NAMALWA (cell line): ENCODE measurements around the gene KIRREL3.

Experiments used
- DNase-seq: peaks from one replicate; pipeline ENCODE4 v3.0.0-alpha.2; 2015; ENCODE audit warnings: low spot score

The KIRREL3 gene

DNA sequence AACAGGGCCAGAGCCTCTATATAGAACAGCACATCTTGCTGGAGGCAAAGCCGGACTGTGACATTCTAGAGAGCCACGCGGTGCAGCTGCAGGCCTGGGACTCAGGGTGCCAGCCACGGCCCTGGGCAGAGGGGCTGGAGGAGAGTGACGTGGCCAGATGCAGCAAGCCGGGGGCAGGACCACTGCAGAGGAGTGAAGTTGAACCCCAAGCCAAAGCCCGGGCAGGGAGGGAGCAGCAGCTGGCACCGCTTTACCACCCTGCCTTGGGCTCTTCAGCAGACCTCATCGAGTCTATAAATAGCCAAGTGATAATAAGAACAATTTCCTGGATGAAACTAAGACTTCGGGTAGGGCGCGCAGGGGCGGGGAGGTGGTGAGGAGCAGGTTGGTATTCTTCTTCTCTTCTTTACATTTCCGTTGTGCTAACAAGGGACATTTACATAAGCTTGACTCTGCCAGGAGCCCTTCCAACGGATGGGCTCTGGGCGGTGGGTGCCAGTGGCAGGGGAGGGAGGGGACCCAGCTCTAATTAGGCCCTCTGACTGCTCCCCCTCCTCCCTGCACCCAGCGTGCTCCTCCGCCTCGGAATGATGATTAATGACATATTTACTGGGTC, 534.9 kb downstream of the KIRREL3 start:
- peak; percentile 34 for DNase-seq

- DNase-seq = no peak
These were observed 535.8 kb downstream of the KIRREL3 start for GRCh38 chr11:126464796-126465195.

GRCh38 chr11:126462422-126462821, 538.1 kb downstream of the KIRREL3 start:
- no peak for DNase-seq

DNA sequence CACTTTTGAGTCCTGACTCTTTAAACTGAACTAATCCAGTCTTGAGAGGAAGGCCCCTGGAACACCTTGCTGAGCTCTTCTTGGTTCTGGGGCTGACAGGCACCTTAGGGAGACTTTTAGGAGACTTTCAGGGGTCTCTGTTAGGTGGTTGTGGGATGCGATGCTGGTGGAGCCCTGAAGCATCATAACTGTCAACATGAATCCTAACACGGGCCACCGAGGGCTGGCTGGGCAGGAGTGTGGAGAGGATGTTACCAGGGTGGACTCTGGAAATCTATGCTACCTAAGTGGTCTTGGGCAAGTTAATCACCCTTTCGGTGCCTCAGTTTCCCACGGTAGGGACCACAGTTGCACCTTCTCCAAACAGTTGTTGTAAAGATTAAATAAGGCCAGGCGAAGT, 538.6 kb downstream of the KIRREL3 start:
- no peak for DNase-seq

DNA sequence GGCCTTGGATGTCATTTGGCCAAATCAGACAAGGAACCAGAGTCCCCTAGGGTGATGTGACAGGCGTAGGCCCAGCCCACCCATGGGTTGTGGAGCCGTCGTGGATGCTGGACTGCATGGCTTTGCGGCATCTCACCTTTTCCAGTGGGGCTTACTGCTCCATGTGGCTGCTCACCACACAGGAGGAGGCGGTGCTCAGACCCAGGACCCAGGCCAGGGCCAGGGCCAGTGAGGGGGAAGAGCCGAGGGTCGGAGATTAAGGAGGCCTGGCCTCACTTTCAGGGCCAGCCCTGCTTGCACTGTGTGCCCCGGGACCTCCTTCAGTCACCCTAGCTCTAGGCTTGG, 539.5 kb downstream of the KIRREL3 start:
- no peak for DNase-seq

DNA sequence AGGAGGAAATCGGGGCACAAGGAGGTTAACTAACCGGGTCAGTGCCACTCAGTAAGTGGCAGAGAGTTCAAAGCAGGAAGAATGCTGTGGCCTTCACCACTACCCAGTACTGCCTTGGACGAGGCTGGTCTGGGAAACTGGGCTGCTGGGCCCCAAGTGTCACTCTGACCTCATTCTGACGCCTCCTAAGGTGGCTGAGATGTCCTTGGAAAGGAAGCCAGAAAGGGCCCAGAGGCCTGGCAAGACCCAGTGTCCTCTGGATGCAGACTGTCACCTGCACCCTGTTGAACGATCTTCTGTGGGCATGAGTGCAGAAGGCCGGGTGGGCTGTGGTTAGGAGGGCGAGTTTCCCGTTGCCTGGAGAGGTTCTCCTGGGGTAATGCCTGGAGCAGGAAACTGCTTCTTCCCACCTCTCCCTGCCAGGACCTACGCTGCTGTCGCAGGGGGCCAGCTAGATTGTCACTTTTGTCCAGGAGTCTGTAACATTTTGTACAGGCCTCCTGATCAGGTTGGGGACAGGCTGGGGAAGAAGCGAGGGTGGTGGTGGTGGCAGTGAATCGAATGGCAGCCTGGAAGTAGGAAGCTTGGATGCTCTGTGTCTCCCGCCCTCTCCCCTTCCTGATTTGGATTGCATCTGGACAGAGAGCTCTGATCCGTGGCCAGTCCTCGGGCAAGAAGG, 540.0 kb downstream of the KIRREL3 start:
- DNase-seq = no peak

- DNase-seq = no peak
These were observed 540.8 kb downstream of the KIRREL3 start for GRCh38 chr11:126459691-126460281.

- DNase-seq = no peak
These were observed 542.8 kb downstream of the KIRREL3 start for GRCh38 chr11:126457817-126458216.

- no peak for DNase-seq
These were observed 543.6 kb downstream of the KIRREL3 start for GRCh38 chr11:126456783-126457542.

- no peak for DNase-seq
These were observed 544.5 kb downstream of the KIRREL3 start for GRCh38 chr11:126456089-126456488.

GRCh38 chr11:126452241-126453101, 548.1 kb downstream of the KIRREL3 start:
- DNase-seq = no peak

DNA sequence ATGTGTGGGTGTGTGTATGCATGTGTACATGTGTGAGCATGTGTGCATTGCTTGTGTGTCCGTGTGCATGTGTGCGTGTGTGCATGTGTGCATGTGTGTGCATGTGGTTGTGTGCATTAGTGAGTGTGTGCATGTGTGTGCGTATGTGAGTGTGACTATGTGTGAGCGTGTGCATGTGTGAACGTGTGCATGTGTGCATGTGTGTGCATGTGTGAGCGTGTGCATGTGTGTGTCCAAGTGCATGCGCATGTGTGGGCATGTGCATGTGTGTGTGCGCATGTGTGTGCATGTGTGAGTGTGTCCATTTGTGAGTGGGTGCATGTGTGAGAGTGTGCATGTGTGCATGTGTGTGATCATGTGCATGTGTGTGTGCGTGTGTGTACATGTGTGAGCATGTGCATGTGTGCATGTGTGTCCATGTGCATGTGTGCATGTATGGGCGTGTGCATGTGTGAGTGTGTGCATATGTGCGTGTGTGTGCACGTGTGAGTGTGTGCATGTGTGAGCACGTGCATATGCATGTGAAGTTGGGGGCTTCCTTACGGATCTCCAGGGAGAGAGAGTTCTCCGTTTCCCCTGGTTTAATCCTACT, 549.3 kb downstream of the KIRREL3 start:
- DNase-seq = no peak

DNA sequence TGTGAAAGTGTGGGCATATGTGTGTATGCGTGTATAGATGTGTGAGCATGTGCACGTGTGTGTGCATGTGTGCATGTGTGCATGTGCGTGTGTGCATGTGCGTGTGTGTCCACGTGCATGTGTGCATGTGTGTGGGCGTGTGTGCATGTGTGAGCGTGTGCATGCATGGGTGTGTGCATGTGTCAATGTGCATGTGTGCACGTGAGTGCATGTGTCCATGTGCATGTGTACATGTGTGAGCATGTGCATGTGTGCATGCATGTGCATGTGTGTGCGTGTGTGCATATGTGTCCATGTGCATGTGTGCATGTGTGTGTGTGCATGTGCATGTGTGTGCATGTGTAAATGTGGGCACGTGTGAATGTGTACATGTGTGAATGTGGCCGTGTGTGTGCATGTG, 549.8 kb downstream of the KIRREL3 start:
- DNase-seq = no peak

GRCh38 chr11:126450198-126450597, 550.4 kb downstream of the KIRREL3 start:
- no peak for DNase-seq

GRCh38 chr11:126446581-126446980, 554.0 kb downstream of the KIRREL3 start:
- no peak for DNase-seq

GRCh38 chr11:126444072-126444471, 556.5 kb downstream of the KIRREL3 start:
- DNase-seq = no peak

GRCh38 chr11:126443120-126443519, 557.5 kb downstream of the KIRREL3 start:
- no peak for DNase-seq

DNA sequence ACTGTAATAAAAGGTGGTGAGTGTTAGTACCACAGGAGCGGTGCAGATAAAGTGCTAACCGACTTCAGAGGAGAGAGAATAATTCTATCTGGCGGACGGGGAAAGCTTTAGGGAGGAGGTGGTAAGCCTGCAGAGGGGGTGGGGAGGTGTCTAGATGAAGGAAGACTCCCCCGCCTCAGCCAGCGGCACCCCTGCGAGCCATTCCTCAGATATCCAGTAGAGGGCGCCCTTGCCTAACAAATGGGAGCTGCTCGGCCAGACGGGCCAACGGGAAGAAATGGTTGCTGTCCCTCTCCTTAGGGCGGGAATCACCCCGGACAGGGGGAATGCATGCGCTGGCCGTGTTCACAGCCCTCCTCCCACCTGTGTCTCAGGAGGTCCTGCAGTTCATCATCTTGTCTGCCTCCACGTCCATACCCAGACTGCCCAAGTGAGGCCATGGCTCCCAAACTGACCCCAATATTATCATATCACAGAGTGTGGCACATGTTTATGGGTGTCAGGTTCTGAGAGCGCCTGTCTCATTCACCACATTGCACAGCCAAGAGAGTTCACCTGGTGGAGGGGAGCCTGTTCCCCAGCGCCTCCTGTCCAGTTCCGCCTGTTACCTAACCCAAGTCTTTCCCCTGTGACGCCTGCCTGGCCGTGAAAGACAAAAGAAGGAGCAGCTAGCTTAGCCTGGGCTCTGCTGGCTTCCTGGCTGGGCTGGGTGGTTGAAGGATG, 559.6 kb downstream of the KIRREL3 start:
- peak; percentile 82 for DNase-seq

- no peak for DNase-seq
These were observed 560.3 kb downstream of the KIRREL3 start for GRCh38 chr11:126440276-126440675.

DNA sequence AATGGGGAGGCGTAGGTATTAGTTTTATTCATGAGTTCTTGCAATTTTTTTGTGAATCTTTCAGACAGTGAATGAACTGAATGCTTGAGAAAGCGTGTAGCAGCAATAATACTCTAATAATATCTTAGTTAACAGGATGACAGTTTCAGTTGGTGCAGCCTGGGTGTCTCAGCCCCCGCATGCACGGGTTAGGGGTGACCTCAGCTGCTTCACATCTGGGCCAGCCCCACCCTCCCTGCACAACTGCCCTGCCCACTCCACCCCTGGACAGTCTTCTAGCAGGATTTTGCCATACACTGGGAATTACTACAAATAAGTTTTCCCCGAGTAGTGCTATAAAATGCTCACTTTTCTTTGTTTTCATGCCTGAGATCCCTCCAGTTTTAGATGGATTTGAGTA, 561.9 kb downstream of the KIRREL3 start:
- DNase-seq = no peak

- no peak for DNase-seq
These were observed 562.3 kb downstream of the KIRREL3 start for GRCh38 chr11:126438272-126438671.
